H9 (cell line): ENCODE data around the gene EPS8L1. TPM values are rescaled to one million over a fixed set of nuclear protein-coding genes. Genes with fewer than 3 reads are reported as not detected.

ENCODE experiments used
- DNase-seq: peaks from one replicate; pipeline ENCODE4 v3.0.0-alpha.2; 2017
- H2AFZ ChIP-seq: one replicate; pipeline ENCODE4 v1.6.1; 2013; ENCODE audit warnings: mild to moderate bottlenecking, low read length, control low read depth, moderate library complexity
- H2AK5ac ChIP-seq: 2 replicates; pipeline ENCODE4 v1.6.1; 2013; ENCODE audit warnings: low read length, control low read depth, mixed read lengths; ENCODE audit not compliant: insufficient read length
- H2BK120ac ChIP-seq: one replicate; pipeline ENCODE4 v1.6.1; 2013; ENCODE audit warnings: low read depth, mild to moderate bottlenecking, low read length, control low read depth, inconsistent platforms; ENCODE audit not compliant: poor library complexity, severe bottlenecking
- H2BK12ac ChIP-seq: 2 replicates; pipeline ENCODE4 v1.6.1; 2013; ENCODE audit warnings: low read length, control low read depth, mixed read lengths, low read depth; ENCODE audit not compliant: insufficient read length
- H2BK15ac ChIP-seq: 2 replicates; pipeline ENCODE4 v1.6.1; 2013; ENCODE audit warnings: low read depth, low read length, control low read depth
- H2BK20ac ChIP-seq: one replicate; pipeline ENCODE4 v1.6.1; 2013; ENCODE audit warnings: low read depth, mild to moderate bottlenecking, low read length, control low read depth, inconsistent platforms; ENCODE audit not compliant: poor library complexity, severe bottlenecking
- H2BK5ac ChIP-seq: 2 replicates; pipeline ENCODE4 v1.6.1; 2013; ENCODE audit warnings: low read length, control low read depth, mixed read lengths; ENCODE audit not compliant: insufficient read length
- H3K14ac ChIP-seq: 2 replicates; pipeline ENCODE4 v1.6.1; 2013; ENCODE audit warnings: low read length, control low read depth; ENCODE audit not compliant: insufficient read depth
- H3K18ac ChIP-seq: 2 replicates; pipeline ENCODE4 v1.6.1; 2013; ENCODE audit warnings: low read depth, mild to moderate bottlenecking, mixed read lengths, low read length, control low read depth; ENCODE audit not compliant: insufficient read length
- H3K23ac ChIP-seq: 2 replicates; pipeline ENCODE4 v1.6.1; 2013; ENCODE audit warnings: low read length, control low read depth, mixed read lengths, low read depth; ENCODE audit not compliant: insufficient read length
- H3K23me2 ChIP-seq: 2 replicates; pipeline ENCODE4 v1.6.1; 2013; ENCODE audit warnings: low read depth, mild to moderate bottlenecking, mixed read lengths, low read length, control low read depth; ENCODE audit not compliant: insufficient read length, poor library complexity, severe bottlenecking
- H3K27ac ChIP-seq: 2 replicates; pipeline ENCODE4 v1.5.1; 2013; ENCODE audit warnings: low read length, control low read depth, mixed read lengths, low read depth; ENCODE audit not compliant: insufficient read length
- H3K27me3 ChIP-seq: 2 replicates; pipeline ENCODE4 v1.6.1; 2013; ENCODE audit warnings: low read length, control low read depth, inconsistent platforms; ENCODE audit not compliant: insufficient read depth
- H3K4ac ChIP-seq: 2 replicates; pipeline ENCODE4 v1.6.1; 2013; ENCODE audit warnings: low read depth, mild to moderate bottlenecking, control low read depth, inconsistent platforms, low read length, moderate library complexity
- H3K4me1 ChIP-seq: 2 replicates; pipeline ENCODE4 v1.6.1; 2013; ENCODE audit warnings: low read length, control low read depth, inconsistent platforms; ENCODE audit not compliant: insufficient read depth
- H3K4me2 ChIP-seq: 2 replicates; pipeline ENCODE4 v1.6.1; 2013; ENCODE audit warnings: low read length, control low read depth, mixed read lengths; ENCODE audit not compliant: insufficient read length, insufficient read depth
- H3K56ac ChIP-seq: 2 replicates; pipeline ENCODE4 v1.6.1; 2013; ENCODE audit warnings: low read depth, mild to moderate bottlenecking, mixed read lengths, low read length, control low read depth; ENCODE audit not compliant: insufficient read length
- H3K79me1 ChIP-seq: 2 replicates; pipeline ENCODE4 v1.6.1; 2013; ENCODE audit warnings: low read depth, mild to moderate bottlenecking, moderate library complexity, low read length, control low read depth, inconsistent platforms; ENCODE audit not compliant: insufficient read depth, poor library complexity, severe bottlenecking
- H3K79me2 ChIP-seq: 2 replicates; pipeline ENCODE4 v1.6.1; 2013; ENCODE audit warnings: low read length, control low read depth, inconsistent platforms; ENCODE audit not compliant: insufficient read depth
- H3K9ac ChIP-seq: 2 replicates; pipeline ENCODE4 v1.6.1; 2013; ENCODE audit warnings: low read length, control low read depth, mixed read lengths; ENCODE audit not compliant: insufficient read length; ENCODE audit errors: extremely low read depth
- H3K9me3 ChIP-seq: one replicate; pipeline ENCODE4 v1.6.1; 2013; ENCODE audit warnings: low read depth, low read length, inconsistent platforms; ENCODE audit not compliant: control insufficient read depth
- H3T11ph ChIP-seq: one replicate; pipeline ENCODE4 v1.6.1; 2013; ENCODE audit warnings: mild to moderate bottlenecking, low read length, control low read depth, inconsistent platforms
- H4K20me1 ChIP-seq: one replicate; pipeline ENCODE4 v1.6.1; 2013; ENCODE audit not compliant: control insufficient read depth, insufficient read length, insufficient read depth
- H4K5ac ChIP-seq: 2 replicates; pipeline ENCODE4 v1.6.1; 2013; ENCODE audit warnings: low read depth, mild to moderate bottlenecking, mixed read lengths, low read length, control low read depth; ENCODE audit not compliant: insufficient read length
- H4K8ac ChIP-seq: replicated peaks from 2 replicates; pipeline ENCODE4 v1.6.1; 2013; ENCODE audit warnings: low read length, control low read depth, mixed read lengths, low read depth; ENCODE audit not compliant: insufficient read length
- H4K91ac ChIP-seq: 2 replicates; pipeline ENCODE4 v1.6.1; 2013; ENCODE audit warnings: low read depth, mild to moderate bottlenecking, moderate library complexity, mixed read lengths, low read length, control low read depth; ENCODE audit not compliant: insufficient read length
- H3K27ac Mint-ChIP-seq, 3 experiments: 2 replicates in 2 of 3; 3 replicates in 1 of 3; pipeline ENCODE4 v1.8.0; 2020 to 2021; ENCODE audit warnings: mixed read lengths in 3 of 3, mild to moderate bottlenecking in 1 of 3, moderate library complexity in 1 of 3
- H3K27me3 Mint-ChIP-seq: 2 replicates; pipeline ENCODE4 v1.8.0; 2021; ENCODE audit warnings: low read depth, mild to moderate bottlenecking, moderate library complexity, mixed read lengths
- H3K36me3 Mint-ChIP-seq, 3 experiments: 2 replicates in 2 of 3; 3 replicates in 1 of 3; pipeline ENCODE4 v1.8.0; 2020 to 2021; ENCODE audit warnings: low read depth in 3 of 3, mixed read lengths in 3 of 3; ENCODE audit not compliant: insufficient read depth in 1 of 3
- H3K4me1 Mint-ChIP-seq, 2 experiments: 2 replicates each; pipeline ENCODE4 v1.8.0; 2020; ENCODE audit warnings: mixed read lengths in 2 of 2
- H3K4me3 Mint-ChIP-seq, 2 experiments: 2 replicates in 1 of 2; 3 replicates in 1 of 2; pipeline ENCODE4 v1.8.0; 2020 to 2021; ENCODE audit warnings: mild to moderate bottlenecking in 2 of 2, mixed read lengths in 2 of 2, moderate library complexity in 1 of 2
- H3K9me3 Mint-ChIP-seq, 2 experiments: 2 replicates in 1 of 2; 3 replicates in 1 of 2; pipeline ENCODE4 v1.8.0; 2020; ENCODE audit warnings: mild to moderate bottlenecking in 2 of 2, mixed read lengths in 2 of 2, moderate library complexity in 1 of 2
- WGBS: extraction: QIAGEN DNeasy Blood & Tissue Kit; methylation state at CpG from one replicate; pipeline ENCODE4 v1.1.7; 2013; ENCODE audit warnings: missing lambda C conversion rate, low lambda C conversion rate, mixed read lengths; ENCODE audit not compliant: insufficient read length; ENCODE audit errors: extremely low coverage; 5-methylcytosine and 5-hydroxymethylcytosine counted together
- microRNA-seq: library from miRNA; unstranded; fragments of <30 nt; microRNA quantifications from one replicate; pipeline ENCODE4, GENCODE V29; 2020; ENCODE audit warnings: borderline microRNAs expressed
- total RNA-seq: library from RNA; stranded (reverse); gene quantifications from 2 replicates; pipeline ENCODE4 v1.2.1, GENCODE V29; 2021
- TF ChIP-seq, protein P1 (sequence below): fragments of 200-600 bp; sonication (generic); conservative IDR thresholded peaks from 3 replicates; pipeline ENCODE4 v1.8.0; 2021; ENCODE audit warnings: antibody characterized with exemption, mild to moderate bottlenecking

The EPS8L1 gene
- total RNA-seq, 1 experiment from 2014 or later = 24.0 TPM

GRCh38 chr19:55136399-55137102, 60.9 kb downstream of the EPS8L1 start:
- WGBS = no CpG with 5 or more reads among the region's 17 CpGs
- no peaks in the 10 kb centered on the region for H3K23me2 ChIP-seq
- no peak overlapping the region for H3K23ac ChIP-seq
- no peaks in the 10 kb centered on the region for H3K79me1 ChIP-seq
- no peak overlapping the region for H3K9ac ChIP-seq
- no peak overlapping the region for H3K18ac ChIP-seq
- H2AK5ac ChIP-seq = no peak overlapping the region
- H4K20me1 ChIP-seq = no peaks in the 10 kb centered on the region
- no peaks in the 10 kb centered on the region for H3K79me2 ChIP-seq
- no peaks in the 10 kb centered on the region; the same call in 1 of the 2 replicates for H3K4me1 ChIP-seq
- Mint-ChIP-seq H3K36me3 (peaks cover 16 to 65% (median 37%) of the 10 kb centered on the region in 3 experiments), H3K4me3 (no peak overlapping the region), H3K9me3 (no peaks in the 10 kb centered on the region), H3K27me3 (no peaks in the 10 kb centered on the region), H3K27ac (no peak overlapping the region), H3K4me1 (peaks cover 12 to 26% of the 10 kb centered on the region in 2 experiments)
- no peak overlapping the region for H2BK120ac ChIP-seq
- no peak overlapping the region for H3K56ac ChIP-seq
- no peak overlapping the region for H3K27ac ChIP-seq
- no peak overlapping the region for H2BK15ac ChIP-seq
- H4K8ac ChIP-seq = no peak overlapping the region
- no peaks in the 10 kb centered on the region for H3K27me3 ChIP-seq
- H3K14ac ChIP-seq = no peak overlapping the region
- H4K5ac ChIP-seq = no peak overlapping the region
- no peak overlapping the region for H2AFZ ChIP-seq
- H3K4me2 ChIP-seq = no peak overlapping the region
- no peak for DNase-seq
- TF ChIP-seq, protein P1, sequence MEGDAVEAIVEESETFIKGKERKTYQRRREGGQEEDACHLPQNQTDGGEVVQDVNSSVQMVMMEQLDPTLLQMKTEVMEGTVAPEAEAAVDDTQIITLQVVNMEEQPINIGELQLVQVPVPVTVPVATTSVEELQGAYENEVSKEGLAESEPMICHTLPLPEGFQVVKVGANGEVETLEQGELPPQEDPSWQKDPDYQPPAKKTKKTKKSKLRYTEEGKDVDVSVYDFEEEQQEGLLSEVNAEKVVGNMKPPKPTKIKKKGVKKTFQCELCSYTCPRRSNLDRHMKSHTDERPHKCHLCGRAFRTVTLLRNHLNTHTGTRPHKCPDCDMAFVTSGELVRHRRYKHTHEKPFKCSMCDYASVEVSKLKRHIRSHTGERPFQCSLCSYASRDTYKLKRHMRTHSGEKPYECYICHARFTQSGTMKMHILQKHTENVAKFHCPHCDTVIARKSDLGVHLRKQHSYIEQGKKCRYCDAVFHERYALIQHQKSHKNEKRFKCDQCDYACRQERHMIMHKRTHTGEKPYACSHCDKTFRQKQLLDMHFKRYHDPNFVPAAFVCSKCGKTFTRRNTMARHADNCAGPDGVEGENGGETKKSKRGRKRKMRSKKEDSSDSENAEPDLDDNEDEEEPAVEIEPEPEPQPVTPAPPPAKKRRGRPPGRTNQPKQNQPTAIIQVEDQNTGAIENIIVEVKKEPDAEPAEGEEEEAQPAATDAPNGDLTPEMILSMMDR = no peak
- H3K4ac ChIP-seq = no peak overlapping the region
- H2BK5ac ChIP-seq = no peak overlapping the region
- no peak overlapping the region for H2BK12ac ChIP-seq
- no peak overlapping the region for H4K91ac ChIP-seq
- no peak overlapping the region for H3T11ph ChIP-seq
- no peaks in the 10 kb centered on the region for H3K9me3 ChIP-seq
- no peak overlapping the region for H2BK20ac ChIP-seq

Small RNAs within 50 kb of the gene (microRNA-seq; reads per million reads assigned to microRNA genes)
- not detected for gene MIR7975

Other genes starting within 250 kb of the EPS8L1 start
- gene KIR2DS4, start 243.2 kb upstream of the EPS8L1 start, total RNA-seq = not detected in 2 replicates
- not detected in 2 replicates for gene KIR3DL2, start 225.4 kb upstream of the EPS8L1 start, total RNA-seq
- gene FCAR, start 201.6 kb upstream of the EPS8L1 start, total RNA-seq = not detected in 2 replicates
- 1.4 and 2.0 TPM in 2 replicates for gene NCR1, start 169.7 kb upstream of the EPS8L1 start, total RNA-seq
- gene NLRP7, start 128.3 kb upstream of the EPS8L1 start, total RNA-seq = 1.1 TPM in 2 replicates
- gene NLRP2, start 109.5 kb upstream of the EPS8L1 start, total RNA-seq = 131 and 132 TPM in 2 replicates
- 0.15 and 0.53 TPM in 2 replicates for gene GP6, start 37.6 kb upstream of the EPS8L1 start, total RNA-seq
- gene RDH13, start 12.7 kb upstream of the EPS8L1 start, total RNA-seq = 21.1 and 21.5 TPM in 2 replicates
- 79.9 and 87.7 TPM in 2 replicates for gene PPP1R12C, start 41.8 kb downstream of the EPS8L1 start, total RNA-seq
- 124 and 127 TPM in 2 replicates for gene TNNT1, start 73.3 kb downstream of the EPS8L1 start, total RNA-seq
- 36.9 and 41.0 TPM in 2 replicates for gene TNNI3, start 81.9 kb downstream of the EPS8L1 start, total RNA-seq
- gene DNAAF3, start 90.7 kb downstream of the EPS8L1 start, total RNA-seq = 3.0 and 4.6 TPM in 2 replicates
- gene SYT5, start 104.4 kb downstream of the EPS8L1 start, total RNA-seq = 3.0 and 4.5 TPM in 2 replicates
- gene PTPRH, start 133.6 kb downstream of the EPS8L1 start, total RNA-seq = 0.24 and 0.33 TPM in 2 replicates
- gene TMEM86B, start 152.9 kb downstream of the EPS8L1 start, total RNA-seq = 3.6 and 4.5 TPM in 2 replicates
- 76.2 and 79.7 TPM in 2 replicates for gene PPP6R1, start 183.1 kb downstream of the EPS8L1 start, total RNA-seq
- 47.4 and 50.7 TPM in 2 replicates for gene HSPBP1, start 204.2 kb downstream of the EPS8L1 start, total RNA-seq
- gene BRSK1, start 208.1 kb downstream of the EPS8L1 start, total RNA-seq = 43.5 and 47.0 TPM in 2 replicates
- 0.63 TPM in 1 of 2 replicates, not detected in the other for gene TMEM150B, start 249.5 kb downstream of the EPS8L1 start, total RNA-seq